DND-41 (cell line): ENCODE measurements around the gene LRRC74A.
A peak's percentile ranks its signal among the peaks of the same experiment; 100 is the strongest.

ENCODE experiments used
- EZH2 ChIP-seq: IDR thresholded peaks from 3 replicates; pipeline ENCODE4 v1.6.1; 2012; ENCODE audit warnings: borderline replicate concordance, low read depth, mild to moderate bottlenecking, moderate library complexity, low read length, inconsistent platforms; ENCODE audit not compliant: severe bottlenecking
- TF ChIP-seq, protein P1 (sequence below): IDR thresholded peaks from 2 replicates; pipeline ENCODE4 v1.5.1; 2012; ENCODE audit warnings: borderline replicate concordance, low read length, moderate library complexity, mild to moderate bottlenecking; ENCODE audit not compliant: poor library complexity, severe bottlenecking; ENCODE audit errors: extremely low read depth

DNA sequence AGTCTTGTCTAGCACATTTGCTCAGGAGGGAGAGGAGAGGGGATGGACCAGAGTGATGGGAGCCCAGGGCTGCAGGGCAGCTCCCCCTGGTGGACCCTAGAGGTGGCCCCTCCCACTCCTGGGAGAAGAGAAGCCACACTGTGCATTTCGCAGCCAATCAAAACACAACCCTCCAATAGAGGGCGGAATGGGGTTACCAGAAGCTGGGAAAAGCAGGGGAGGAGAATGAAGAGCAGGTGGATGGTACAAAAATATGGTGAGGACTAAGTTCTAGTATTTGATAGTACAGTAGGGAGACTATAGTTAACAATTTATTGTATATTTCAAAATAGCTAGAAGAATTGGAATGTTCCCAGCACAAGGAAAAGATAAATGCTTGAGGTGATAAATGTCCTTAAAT lies 41.3 kb upstream of the LRRC74A start:
- TF ChIP-seq, protein P1, sequence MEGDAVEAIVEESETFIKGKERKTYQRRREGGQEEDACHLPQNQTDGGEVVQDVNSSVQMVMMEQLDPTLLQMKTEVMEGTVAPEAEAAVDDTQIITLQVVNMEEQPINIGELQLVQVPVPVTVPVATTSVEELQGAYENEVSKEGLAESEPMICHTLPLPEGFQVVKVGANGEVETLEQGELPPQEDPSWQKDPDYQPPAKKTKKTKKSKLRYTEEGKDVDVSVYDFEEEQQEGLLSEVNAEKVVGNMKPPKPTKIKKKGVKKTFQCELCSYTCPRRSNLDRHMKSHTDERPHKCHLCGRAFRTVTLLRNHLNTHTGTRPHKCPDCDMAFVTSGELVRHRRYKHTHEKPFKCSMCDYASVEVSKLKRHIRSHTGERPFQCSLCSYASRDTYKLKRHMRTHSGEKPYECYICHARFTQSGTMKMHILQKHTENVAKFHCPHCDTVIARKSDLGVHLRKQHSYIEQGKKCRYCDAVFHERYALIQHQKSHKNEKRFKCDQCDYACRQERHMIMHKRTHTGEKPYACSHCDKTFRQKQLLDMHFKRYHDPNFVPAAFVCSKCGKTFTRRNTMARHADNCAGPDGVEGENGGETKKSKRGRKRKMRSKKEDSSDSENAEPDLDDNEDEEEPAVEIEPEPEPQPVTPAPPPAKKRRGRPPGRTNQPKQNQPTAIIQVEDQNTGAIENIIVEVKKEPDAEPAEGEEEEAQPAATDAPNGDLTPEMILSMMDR = peak; percentile 78
- TF ChIP-seq EZH2 = no peak
